GM21367 (cell line): ENCODE measurements around the gene RABL6.
"Not testable (repeated sequence)": the region's sequence is repeated elsewhere in the genome, so short reads cannot be mapped to it uniquely, and the experiment has no call there.

Experiments
- ATAC-seq: cut with Tn5 transposase; IDR thresholded peaks from one replicate; pipeline ENCODE4 v1.9.1; 2021; ENCODE audit not compliant: unreplicated experiment

The RABL6 gene

GRCh38 chr9:136856079-136856476 lies 48.3 kb downstream of the RABL6 start:
- no peak for ATAC-seq

GRCh38 chr9:136856541-136857141 lies 48.9 kb downstream of the RABL6 start:
- ATAC-seq: no peak

GRCh38 chr9:136857166-136857565 lies 49.4 kb downstream of the RABL6 start:
- no peak for ATAC-seq

- no peak for ATAC-seq
Observed at GRCh38 chr9:136857581-136858412, 50.0 kb downstream of the RABL6 start.

GRCh38 chr9:136858452-136858843 lies 50.7 kb downstream of the RABL6 start:
- ATAC-seq: no peak

GRCh38 chr9:136858844-136859757 lies 51.4 kb downstream of the RABL6 start:
- no peak for ATAC-seq

- ATAC-seq: no peak
Observed at GRCh38 chr9:136860529-136860928, 52.8 kb downstream of the RABL6 start.

- no peak for ATAC-seq
Observed at GRCh38 chr9:136860933-136861873, 53.5 kb downstream of the RABL6 start.

- no peak for ATAC-seq
Observed at GRCh38 chr9:136861874-136862457, 54.2 kb downstream of the RABL6 start.

- ATAC-seq: no peak
Observed at GRCh38 chr9:136862849-136863622, 55.3 kb downstream of the RABL6 start.

GRCh38 chr9:136863623-136864273 lies 56.0 kb downstream of the RABL6 start:
- ATAC-seq: no peak

GRCh38 chr9:136865041-136865767 lies 57.5 kb downstream of the RABL6 start:
- ATAC-seq: no peak

- ATAC-seq: no peak
Observed at GRCh38 chr9:136865768-136866103, 58.0 kb downstream of the RABL6 start.

GRCh38 chr9:136866898-136867421 lies 59.2 kb downstream of the RABL6 start:
- not testable (repeated sequence) for ATAC-seq

- ATAC-seq: no peak
Observed at GRCh38 chr9:136867480-136867879, 59.7 kb downstream of the RABL6 start.

- no peak for ATAC-seq
Observed at GRCh38 chr9:136867917-136868316, 60.2 kb downstream of the RABL6 start.

- ATAC-seq: no peak
Observed at GRCh38 chr9:136868644-136869043, 60.9 kb downstream of the RABL6 start.

GRCh38 chr9:136869611-136870010 lies 61.9 kb downstream of the RABL6 start:
- ATAC-seq: not testable (repeated sequence)
